H54 (cell line): ENCODE data around the gene DNAJB14.
"Not testable (repeated sequence)": the region's sequence is repeated elsewhere in the genome, so short reads cannot be mapped to it uniquely, and the experiment has no call there.

ENCODE experiments used
- DNase-seq: peaks from one replicate; pipeline ENCODE4 v3.0.0; 2011; ENCODE audit warnings: low spot score, mixed read lengths; ENCODE audit not compliant: insufficient read length
- FAIRE-seq: peaks from 3 replicates; lab custom pipeline; 2011; peaks lifted over from hg19 to GRCh38; lab: Jason Lieb, UNC
- POLR2A ChIP-seq: IDR thresholded peaks from 2 replicates; pipeline ENCODE4 v1.6.1; 2011; ENCODE audit warnings: low read depth, mild to moderate bottlenecking, low read length

The DNAJB14 gene

DNA sequence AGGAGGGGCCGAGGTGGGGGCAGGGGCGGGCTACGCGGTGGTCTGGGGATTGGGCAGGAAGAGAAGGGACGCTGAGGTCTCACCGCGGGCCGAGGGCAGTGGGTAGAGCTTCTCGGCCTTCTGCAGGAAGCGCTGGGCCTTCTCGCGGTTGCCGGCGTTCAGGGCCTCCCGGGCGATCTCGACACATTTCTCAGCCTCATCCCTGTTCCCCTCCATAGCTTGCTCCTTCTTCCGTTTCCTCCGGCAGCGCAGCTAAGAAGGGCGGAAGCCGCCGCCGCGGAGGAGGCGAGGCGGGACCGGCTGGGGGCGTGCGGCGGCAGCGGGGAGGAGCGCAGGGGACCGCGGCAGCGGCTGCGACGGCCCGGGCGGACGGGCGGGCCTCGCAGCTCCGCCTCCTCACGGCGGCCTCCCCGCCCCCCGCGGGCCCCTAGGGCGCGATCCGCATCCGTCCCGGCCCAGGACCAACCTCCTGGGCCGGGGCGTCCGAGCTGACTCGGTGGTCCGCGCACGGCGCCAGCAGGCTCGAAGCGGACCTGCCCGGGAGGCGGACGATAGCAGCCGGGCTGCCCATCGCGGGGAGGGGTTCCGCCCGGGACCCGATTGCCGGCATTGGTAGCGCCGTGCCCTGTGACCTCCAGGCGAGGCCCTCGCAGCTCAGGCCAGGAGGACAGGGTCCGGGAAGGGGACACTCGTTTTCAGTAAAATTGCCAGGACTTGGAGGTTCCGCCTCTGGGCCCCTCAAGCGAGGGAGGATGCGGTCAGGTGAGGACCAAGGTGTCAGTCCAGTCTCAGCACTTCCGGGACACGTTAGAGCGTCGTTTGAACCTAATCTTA lies at the start of gene DNAJB14:
Gene DNAJB14, minus strand, starts transcription at position 263 of the 834 bp plus-strand sequence. Its CDS starts 47 bp downstream, at position 216.
- DNase-seq (no peak), FAIRE-seq (no peak)
- TF ChIP-seq POLR2A, result peak; percentile 63

DNA sequence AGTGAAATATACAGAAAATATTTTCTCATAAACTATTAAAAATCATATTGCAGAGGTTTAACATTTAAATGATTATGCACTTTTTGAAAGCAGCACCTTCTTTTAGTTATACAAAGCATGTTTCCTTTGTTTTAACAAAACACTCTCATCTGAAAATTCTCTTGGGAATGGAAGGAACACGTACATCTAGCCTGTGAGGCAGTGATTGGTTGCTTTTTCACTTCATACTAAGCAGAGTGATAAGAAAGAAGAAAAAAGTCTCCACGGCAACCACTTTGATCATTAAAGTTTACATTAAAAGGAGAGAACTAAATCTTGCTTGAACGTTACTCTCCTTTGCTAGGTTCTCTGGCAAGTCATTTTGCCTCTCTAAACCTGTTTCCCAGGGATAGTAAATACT lies 45.3 kb upstream of the DNAJB14 start:
- FAIRE-seq (no peak), DNase-seq (no peak)
- no peak for TF ChIP-seq POLR2A

DNA sequence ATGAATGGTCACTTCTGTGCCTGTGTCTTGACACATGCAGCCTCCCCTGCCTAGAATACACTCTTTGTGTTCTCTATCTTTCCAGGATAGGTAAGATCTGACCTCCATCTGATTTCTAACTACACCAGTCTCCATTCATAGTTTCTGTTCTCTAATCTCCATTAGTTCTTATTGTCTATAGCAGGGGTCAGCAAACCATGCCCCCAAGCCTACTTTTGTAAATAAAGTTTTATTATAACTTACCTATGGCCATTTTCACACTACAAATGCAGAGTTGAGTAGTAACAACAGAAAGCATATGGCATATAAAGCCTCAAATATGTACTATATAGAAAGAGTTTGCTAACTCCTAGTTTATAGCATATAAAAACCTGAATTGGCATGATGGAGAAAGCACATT lies 41.3 kb upstream of the DNAJB14 start:
- FAIRE-seq (no peak), DNase-seq (no peak)

DNA sequence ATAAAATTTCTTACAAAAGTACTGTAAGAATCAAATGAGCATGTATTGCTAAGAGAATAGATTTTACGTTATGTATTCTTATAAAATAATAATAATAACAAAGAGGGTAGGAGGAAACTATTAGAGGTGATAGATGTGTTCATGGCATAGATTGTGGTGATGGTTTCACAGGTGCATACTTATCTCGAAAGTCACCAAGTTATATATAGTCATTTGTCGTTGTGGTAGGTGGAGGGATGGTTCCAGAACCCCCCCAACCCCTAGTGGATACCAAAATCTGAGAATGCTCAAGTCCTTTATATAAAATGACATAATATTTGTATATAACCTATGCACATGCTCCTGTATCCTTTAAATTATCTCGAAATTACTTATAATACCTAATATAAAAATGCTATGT lies 40.4 kb upstream of the DNAJB14 start:
- DNase-seq (no peak), FAIRE-seq (no peak)
- TF ChIP-seq POLR2A, result no peak

More for the DNA sequence above, 41.3 kb upstream of the DNAJB14 start:
- no peak for TF ChIP-seq POLR2A

DNA sequence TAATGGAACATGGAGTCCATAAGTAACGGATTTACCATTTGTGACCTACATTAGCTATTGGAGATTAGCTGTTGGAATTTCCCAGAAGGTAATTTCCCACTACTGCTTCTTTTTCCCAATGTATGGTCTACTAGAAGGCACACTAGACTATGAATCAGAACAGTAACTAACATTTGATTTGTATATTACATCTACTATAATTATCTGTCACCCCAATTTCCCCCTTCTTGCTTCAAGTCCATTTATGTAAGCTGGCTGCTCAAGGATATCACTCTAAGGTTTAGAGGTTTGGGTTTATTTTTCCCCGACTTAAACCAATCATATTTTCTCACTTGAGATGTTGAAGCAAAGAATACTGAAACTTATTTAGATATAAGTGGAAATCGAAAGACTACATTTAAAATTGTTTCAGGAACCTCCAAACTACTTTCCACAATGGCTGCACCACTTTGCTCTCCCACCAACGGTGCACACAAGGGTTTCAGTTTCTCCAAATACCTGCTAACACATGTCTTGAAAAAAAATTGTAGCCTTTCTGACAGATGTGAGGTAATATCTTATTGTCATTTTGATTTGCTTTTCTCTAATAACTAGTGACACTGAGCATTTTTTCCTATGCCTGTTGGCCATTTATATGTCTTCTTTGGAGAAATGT lies 37.0 kb upstream of the DNAJB14 start:
- TF ChIP-seq POLR2A, result no peak
- FAIRE-seq, result no peak
- DNase-seq, result no peak

DNA sequence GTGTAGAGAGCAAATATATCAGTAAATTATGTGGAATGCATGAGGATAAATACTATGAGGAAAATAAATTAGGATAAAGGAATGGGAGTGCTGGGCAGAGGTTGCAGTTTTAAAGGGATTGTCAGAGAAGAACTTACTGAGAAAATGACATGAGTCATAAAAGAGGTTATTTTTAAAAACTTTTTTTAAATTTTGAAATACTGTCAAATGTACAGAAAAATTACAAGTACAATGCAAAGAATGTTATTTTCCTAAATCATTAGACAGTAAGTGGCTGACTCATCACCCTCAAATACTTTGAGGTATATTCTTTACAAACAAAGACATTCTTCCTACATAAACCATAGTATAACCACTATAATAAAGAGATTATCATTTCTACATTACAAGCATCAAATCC lies 33.5 kb upstream of the DNAJB14 start:
- no peak for TF ChIP-seq POLR2A
- DNase-seq (no peak), FAIRE-seq (no peak)

DNA sequence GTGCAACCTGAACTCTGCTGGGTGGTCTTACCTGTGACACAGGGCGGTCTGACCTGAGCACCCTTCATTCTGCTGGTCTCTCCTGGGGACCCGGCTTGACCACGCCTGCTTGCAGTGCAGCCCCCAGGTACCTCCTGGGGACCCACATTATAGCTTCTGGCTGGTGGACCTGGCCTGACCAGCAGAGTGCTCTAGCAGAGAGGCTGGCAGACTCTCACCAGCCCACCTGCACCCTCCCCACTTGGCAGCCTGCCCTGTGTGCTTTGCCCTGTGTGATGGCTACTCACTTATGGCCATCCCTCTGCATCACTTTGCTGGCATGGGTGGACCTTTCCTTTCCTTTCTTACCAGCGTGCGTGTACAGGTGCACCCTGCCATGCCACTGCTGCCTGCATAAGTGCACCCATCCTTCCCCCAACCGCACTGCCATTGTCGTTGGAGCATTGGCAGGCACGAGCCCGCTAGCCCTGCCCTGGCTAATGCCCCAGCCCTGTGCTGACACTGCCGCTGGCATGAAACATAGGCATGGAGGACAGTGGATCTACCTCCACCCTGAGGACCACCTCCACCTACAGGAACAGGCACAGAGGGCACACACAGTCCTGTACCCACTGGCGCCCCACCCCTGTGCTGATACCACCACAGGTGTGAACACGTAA lies 25.2 kb upstream of the DNAJB14 start:
- FAIRE-seq (no peak), DNase-seq (no peak)
- TF ChIP-seq POLR2A, result no peak

DNA sequence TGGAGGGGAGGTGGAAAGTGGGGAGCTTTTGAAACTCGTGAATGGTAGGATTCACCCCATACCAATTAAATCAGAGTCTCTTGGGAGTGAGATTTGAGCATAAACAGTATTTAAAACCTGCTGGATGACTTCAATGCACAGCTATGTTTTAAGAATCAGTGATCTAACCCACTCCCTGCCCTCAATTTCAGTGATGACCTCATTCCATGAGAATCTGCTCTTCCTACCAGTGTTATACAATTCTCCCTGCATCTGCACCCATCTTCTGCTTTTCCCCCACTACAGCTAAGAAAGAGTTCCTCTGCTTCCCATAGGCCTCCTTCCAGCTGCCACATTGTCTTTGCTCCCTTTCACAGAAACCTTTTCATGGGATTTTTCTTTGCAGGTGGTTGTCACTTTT lies 21.9 kb upstream of the DNAJB14 start:
- DNase-seq (no peak), FAIRE-seq (peak; percentile 71)
- no peak for TF ChIP-seq POLR2A

DNA sequence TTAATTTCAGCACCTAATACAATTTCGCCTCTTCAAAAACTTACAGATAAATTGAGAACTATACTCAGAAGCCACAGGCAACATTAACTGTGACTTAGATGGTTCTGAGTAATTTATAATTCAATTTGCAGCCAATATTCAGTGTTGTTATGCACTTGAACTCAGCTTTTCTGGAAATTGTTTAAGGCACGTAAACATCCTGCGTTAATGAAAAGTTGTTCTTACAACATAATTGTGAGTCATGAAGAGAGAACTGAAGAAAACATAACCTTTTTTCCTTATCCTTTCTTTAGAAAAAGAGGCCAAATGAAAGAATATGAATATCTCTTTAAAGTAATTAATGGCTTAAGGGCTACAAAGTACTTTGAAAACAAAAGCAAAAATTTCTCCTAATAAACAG lies 20.3 kb upstream of the DNAJB14 start:
- TF ChIP-seq POLR2A, result no peak
- FAIRE-seq (no peak), DNase-seq (no peak)

DNA sequence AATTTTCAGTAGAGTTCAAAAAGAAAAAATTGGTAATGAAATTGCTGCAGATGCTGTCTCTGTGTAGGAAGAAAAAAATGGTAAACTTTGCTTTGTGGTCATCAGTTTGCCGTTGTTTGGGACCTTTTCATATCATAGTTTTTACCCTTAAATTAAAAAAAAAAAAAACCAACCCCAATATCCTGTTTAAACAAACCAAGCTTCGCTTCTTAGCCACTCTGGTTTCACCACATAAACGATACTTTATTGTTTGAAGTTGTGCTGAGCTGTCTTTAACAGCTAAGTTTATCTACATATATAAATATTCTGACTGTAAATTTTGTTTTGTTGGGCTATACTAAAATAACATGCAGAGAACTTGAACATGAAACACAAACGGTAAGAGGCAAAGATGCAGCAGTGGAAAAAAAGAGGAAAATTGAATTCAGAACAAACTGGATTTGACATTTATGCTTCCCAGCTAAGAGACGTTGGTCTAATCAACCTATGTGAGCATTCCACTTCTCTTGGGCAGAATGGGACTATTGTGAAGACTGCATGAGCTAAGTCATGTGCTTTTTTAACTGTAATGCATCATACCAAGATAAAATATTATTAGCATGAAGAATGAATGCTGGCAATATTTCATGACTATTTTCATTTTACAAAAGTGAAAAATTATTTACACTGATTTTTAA lies 19.4 kb upstream of the DNAJB14 start:
- DNase-seq, result no peak
- FAIRE-seq, result no peak
- no peak for TF ChIP-seq POLR2A

DNA sequence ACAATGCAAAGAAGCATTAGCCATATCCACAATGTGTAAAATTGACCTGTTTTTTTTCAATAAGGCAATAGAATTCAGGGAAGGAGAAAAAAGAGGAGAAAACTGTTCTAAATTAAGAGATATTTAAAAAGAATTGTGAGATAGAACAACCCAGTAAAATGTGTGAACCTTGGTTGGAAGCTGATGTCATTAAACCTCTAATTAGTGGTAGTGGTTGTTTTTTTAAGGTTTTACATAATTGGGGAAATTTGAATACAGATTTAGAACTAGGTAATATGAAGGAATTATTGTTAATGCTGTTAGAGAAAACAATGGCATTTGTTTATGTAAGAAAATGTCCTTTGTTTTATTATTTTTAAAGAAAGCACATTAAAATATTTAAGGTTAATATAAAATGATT lies 18.8 kb upstream of the DNAJB14 start:
- FAIRE-seq, result no peak
- no peak for TF ChIP-seq POLR2A
- DNase-seq, result no peak

DNA sequence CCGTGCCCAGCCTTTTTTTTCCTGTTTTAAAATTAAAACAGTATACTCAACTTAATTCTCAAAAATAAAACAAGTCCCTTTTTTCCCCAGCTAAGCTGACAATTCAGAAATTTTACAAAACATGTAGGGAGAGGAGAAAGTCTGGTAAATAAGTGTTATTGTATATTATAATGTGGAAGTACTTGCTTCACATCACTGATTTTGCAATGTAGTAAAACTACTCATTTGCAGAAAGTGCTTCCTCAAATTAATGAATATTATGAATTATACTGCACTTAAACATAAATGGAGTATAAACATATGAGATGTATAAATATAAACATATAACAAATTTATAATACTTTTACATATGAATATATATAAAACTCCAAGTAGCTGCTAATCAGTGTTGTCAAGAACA lies 15.3 kb upstream of the DNAJB14 start:
- DNase-seq (no peak), FAIRE-seq (no peak)
- TF ChIP-seq POLR2A, result no peak

DNA sequence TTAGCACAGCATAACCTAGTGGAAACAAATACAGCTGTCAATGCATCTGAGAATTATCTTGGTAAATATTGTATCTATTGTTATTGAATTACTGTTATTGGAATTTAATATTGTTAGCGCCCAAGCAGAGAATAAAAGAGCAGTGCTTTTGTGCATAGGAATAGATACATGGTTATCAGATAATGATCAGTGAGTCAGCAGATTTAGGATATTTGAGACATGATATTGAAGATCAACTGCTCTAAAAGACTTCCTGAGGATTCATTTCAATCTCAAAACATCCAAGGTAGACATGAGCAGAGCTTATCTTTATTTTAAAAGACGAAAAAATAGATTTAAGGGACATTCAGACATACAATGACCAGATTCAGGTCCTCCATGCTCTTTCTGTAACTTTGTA lies 14.2 kb upstream of the DNAJB14 start:
- TF ChIP-seq POLR2A, result no peak
- no peak for DNase-seq
- no peak for FAIRE-seq

DNA sequence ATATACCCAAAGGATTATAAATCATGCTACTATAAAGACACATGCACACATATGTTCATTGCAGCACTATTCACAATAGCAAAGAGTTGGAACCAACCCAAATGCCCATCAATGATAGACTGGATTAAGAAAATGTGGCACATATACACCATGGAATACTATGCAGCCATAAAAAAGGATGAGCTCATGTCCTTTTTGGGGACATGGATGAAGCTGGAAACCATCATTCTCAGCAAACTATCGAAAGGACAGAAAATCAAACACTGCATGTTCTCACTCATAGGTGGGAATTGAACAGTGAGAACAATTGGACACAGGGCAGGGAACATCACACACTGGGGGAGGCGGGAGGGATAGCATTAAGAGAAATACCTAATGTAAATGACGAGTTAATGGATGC lies 11.8 kb upstream of the DNAJB14 start:
- not testable (repeated sequence) for DNase-seq, FAIRE-seq
